GM23248 (cell line): Measurements from ENCODE around the gene MAPK4. TPM values are rescaled to one million over a fixed set of nuclear protein-coding genes. Genes with fewer than 3 reads are reported as not detected.

Experiments
- DNase-seq: peaks from one replicate; pipeline ENCODE4 v3.0.0-alpha.2; 2015
- H2AFZ ChIP-seq: fragments of 200-600 bp; sonication (generic); 2 replicates; pipeline ENCODE4 v1.6.1; 2016; ENCODE audit warnings: antibody characterized with exemption
- H3F3A ChIP-seq: fragments of 200-600 bp; sonication (generic); 2 replicates; pipeline ENCODE4 v1.6.1; 2016; ENCODE audit warnings: mild to moderate bottlenecking, antibody characterized with exemption, mixed run types; ENCODE audit not compliant: insufficient read depth
- H3K27ac ChIP-seq: fragments of 200-600 bp; sonication (generic); 2 replicates; pipeline ENCODE4 v1.5.1; 2016; ENCODE audit warnings: mild to moderate bottlenecking
- H3K27me3 ChIP-seq: fragments of 200-600 bp; sonication (generic); replicated peaks from 2 replicates; pipeline ENCODE4 v1.6.1; 2016; ENCODE audit warnings: mild to moderate bottlenecking; ENCODE audit not compliant: insufficient read depth
- H3K36me3 ChIP-seq: fragments of 200-600 bp; sonication (generic); 2 replicates; pipeline ENCODE4 v1.6.1; 2016; ENCODE audit warnings: low read depth, mild to moderate bottlenecking
- H3K4me1 ChIP-seq: fragments of 200-600 bp; sonication (generic); 2 replicates; pipeline ENCODE4 v1.6.1; 2016; ENCODE audit warnings: mild to moderate bottlenecking; ENCODE audit not compliant: insufficient read depth
- H3K4me2 ChIP-seq: fragments of 200-600 bp; sonication (generic); one replicate; pipeline ENCODE4 v1.6.1; 2016; ENCODE audit warnings: mild to moderate bottlenecking; ENCODE audit not compliant: unreplicated experiment
- H3K4me3 ChIP-seq: fragments of 200-600 bp; sonication (generic); 2 replicates; pipeline ENCODE4 v1.5.1; 2016; ENCODE audit warnings: mild to moderate bottlenecking
- H3K79me2 ChIP-seq: fragments of 200-600 bp; sonication (generic); 2 replicates; pipeline ENCODE4 v1.6.1; 2016; ENCODE audit warnings: mild to moderate bottlenecking; ENCODE audit not compliant: insufficient read depth
- H3K9ac ChIP-seq: fragments of 200-600 bp; sonication (generic); 2 replicates; pipeline ENCODE4 v1.6.1; 2016; ENCODE audit warnings: mild to moderate bottlenecking
- H3K9me2 ChIP-seq: fragments of 200-600 bp; sonication (generic); 2 replicates; pipeline ENCODE4 v1.6.1; 2016; ENCODE audit warnings: mixed run types, mild to moderate bottlenecking, moderate library complexity; ENCODE audit not compliant: insufficient read depth
- H3K9me3 ChIP-seq: fragments of 200-600 bp; sonication (generic); one replicate; pipeline ENCODE4 v1.6.1; 2017; ENCODE audit warnings: low read depth
- H4K20me1 ChIP-seq: fragments of 200-600 bp; sonication (generic); 2 replicates; pipeline ENCODE4 v1.6.0; 2016; ENCODE audit not compliant: insufficient read depth
- EZH2 ChIP-seq: fragments of 200-600 bp; sonication (generic); IDR thresholded peaks from 2 replicates; pipeline ENCODE4 v1.6.1; 2018; ENCODE audit warnings: antibody characterized with exemption, mild to moderate bottlenecking; ENCODE audit not compliant: insufficient read depth, poor library complexity, severe bottlenecking
- EZH2phosphoT487 ChIP-seq: fragments of 200-600 bp; sonication (generic); IDR thresholded peaks from 2 replicates; pipeline ENCODE4 v1.6.1; 2018; ENCODE audit warnings: antibody characterized with exemption, moderate library complexity, mild to moderate bottlenecking, low read depth; ENCODE audit not compliant: insufficient read depth
- whole genome bisulfite sequencing, 2 experiments: methylation state at CpG; one replicate each; pipeline ENCODE4 v1.1.6; 2015 to 2017; ENCODE audit warnings: low lambda C conversion rate in 2 of 2, low coverage in 1 of 2; ENCODE audit errors: missing lambda C conversion rate in 2 of 2; 5-methylcytosine and 5-hydroxymethylcytosine counted together
- in situ Hi-C: fragments of 300-500 bp; cut with MboI; formaldehyde crosslinking; loops from 2 replicates; pipeline ENCODE4 v1.15.0; 2020
- polyA plus RNA-seq: library from polyadenylated mRNA; unstranded; fragments of >200 nt; fragmentation: Nextera tagmentation; extraction: Ambion mirVana; gene quantifications from 2 replicates; pipeline ENCODE4 v1.2.1, GENCODE V29; 2016
- total RNA-seq: library from RNA; depleted of rRNA; stranded (reverse); fragments of >200 nt; shearing (Covaris generic); gene quantifications from 2 replicates; pipeline ENCODE4 v1.2.3, GENCODE V29; 2014

MAPK4 gene
- total and polyA plus RNA-seq, 2 experiments from 2014 or later = 0.22 TPM; not detected in 1

DNA sequence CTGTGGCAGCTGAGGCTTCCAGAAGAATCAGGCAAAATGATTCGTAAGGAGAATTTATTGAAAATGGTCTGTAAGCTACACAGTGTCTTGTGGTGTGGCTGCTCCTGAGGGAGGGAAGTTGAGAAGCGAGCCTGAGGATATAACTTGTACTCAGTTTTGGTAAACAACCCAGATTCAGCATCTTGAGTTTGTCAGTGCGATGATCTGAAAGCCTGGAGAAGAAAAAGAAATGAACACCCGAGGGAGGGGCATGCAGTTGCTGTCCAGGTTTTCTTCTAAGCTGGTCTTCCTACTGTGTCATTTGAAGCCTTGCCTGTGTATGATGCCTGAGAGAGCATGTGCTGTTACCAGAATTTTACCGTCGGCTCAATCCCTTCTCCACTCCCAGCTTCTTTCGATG, 87.3 kb downstream of the MAPK4 start:
- 39 to 42% methylated on average over 7 of the region's 7 CpGs for WGBS, 2 experiments

DNA sequence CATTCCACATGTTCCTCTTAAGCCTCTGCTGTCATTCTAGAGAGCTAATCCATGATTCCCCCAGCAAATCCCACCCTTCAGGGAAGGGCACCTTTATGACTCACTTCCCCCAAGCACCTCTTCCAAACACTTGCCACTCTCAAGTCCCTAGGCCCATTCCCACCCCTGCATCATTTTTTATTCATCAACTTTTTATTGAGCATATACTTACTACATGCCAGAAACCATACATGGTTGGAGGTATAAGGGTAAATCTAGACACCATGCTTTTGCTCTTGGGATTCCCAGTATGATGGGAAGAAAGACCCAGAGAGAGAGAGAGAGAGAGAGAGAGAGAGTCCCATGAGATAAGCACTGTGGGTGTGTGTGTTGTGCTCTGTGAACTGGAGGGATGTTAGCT, 87.9 kb downstream of the MAPK4 start:
- Histone ChIP-seq H3K9me3 (no peaks in the 10 kb centered on the region), H3K79me2 (no peaks in the 10 kb centered on the region), H3K9ac (no peak overlapping the region), H2AFZ (no peak overlapping the region), H3K9me2 (no peaks in the 10 kb centered on the region), H4K20me1 (no peaks in the 10 kb centered on the region), H3K4me3 (no peak overlapping the region), H3K27me3 (no peaks in the 10 kb centered on the region), H3K4me1 (no peaks in the 10 kb centered on the region), H3K27ac (no peak overlapping the region), H3K36me3 (no peaks in the 10 kb centered on the region), H3F3A (no peaks in the 10 kb centered on the region), H3K4me2 (no peak overlapping the region)
- no peak for DNase-seq
- in situ Hi-C loops = no loop called here
- TF ChIP-seq EZH2phosphoT487 (no peak), EZH2 (no peak)

More for the DNA sequence above, 87.3 kb downstream of the MAPK4 start:
- H3K9me3 ChIP-seq = no peaks in the 10 kb centered on the region
- H3K27me3 ChIP-seq = no peaks in the 10 kb centered on the region
- no peaks in the 10 kb centered on the region for H4K20me1 ChIP-seq
- H3K36me3 ChIP-seq = no peaks in the 10 kb centered on the region
- no peak overlapping the region for H3K4me2 ChIP-seq
- TF ChIP-seq EZH2 = no peak
- no peak for TF ChIP-seq EZH2phosphoT487
- no peak overlapping the region for H2AFZ ChIP-seq
- H3K4me1 ChIP-seq = no peaks in the 10 kb centered on the region
- H3K9me2 ChIP-seq = no peaks in the 10 kb centered on the region
- no peak overlapping the region for H3K27ac ChIP-seq
- in situ Hi-C loops = no loop called here
- no peak overlapping the region for H3K9ac ChIP-seq
- no peaks in the 10 kb centered on the region for H3F3A ChIP-seq
- no peaks in the 10 kb centered on the region for H3K79me2 ChIP-seq
- no peak overlapping the region for H3K4me3 ChIP-seq
- no peak for DNase-seq

- Histone ChIP-seq H3K27me3 (no peaks in the 10 kb centered on the region), H3F3A (no peaks in the 10 kb centered on the region), H4K20me1 (no peaks in the 10 kb centered on the region), H3K36me3 (no peaks in the 10 kb centered on the region), H2AFZ (no peak overlapping the region), H3K9ac (no peak overlapping the region), H3K9me3 (no peaks in the 10 kb centered on the region), H3K4me2 (no peak overlapping the region), H3K9me2 (no peaks in the 10 kb centered on the region), H3K4me1 (no peaks in the 10 kb centered on the region), H3K27ac (no peak overlapping the region), H3K4me3 (no peak overlapping the region), H3K79me2 (no peaks in the 10 kb centered on the region)
- WGBS, 2 experiments = 50 to 71% methylated on average over 4 of the region's 4 CpGs
- in situ Hi-C loops = no loop called here
- no peak for TF ChIP-seq EZH2
- TF ChIP-seq EZH2phosphoT487 = no peak
- peak; percentile 22 for DNase-seq
Observed at GRCh38 chr18:50649821-50650220, 89.9 kb downstream of the MAPK4 start.

GRCh38 chr18:50651334-50651733, 91.4 kb downstream of the MAPK4 start:
- no peak overlapping the region for H3K4me2 ChIP-seq
- DNase-seq = no peak
- no peaks in the 10 kb centered on the region for H3K79me2 ChIP-seq
- no peaks in the 10 kb centered on the region for H3K4me1 ChIP-seq
- no peaks in the 10 kb centered on the region for H3K36me3 ChIP-seq
- H3F3A ChIP-seq = no peaks in the 10 kb centered on the region
- no peaks in the 10 kb centered on the region for H3K27me3 ChIP-seq
- no peak overlapping the region for H2AFZ ChIP-seq
- TF ChIP-seq EZH2phosphoT487 (no peak), EZH2 (no peak)
- 57 to 63% methylated on average over 6 to 7 of the region's 7 CpGs for WGBS, 2 experiments
- no peaks in the 10 kb centered on the region for H3K9me3 ChIP-seq
- no peaks in the 10 kb centered on the region for H4K20me1 ChIP-seq
- no peak overlapping the region for H3K4me3 ChIP-seq
- H3K9ac ChIP-seq = no peak overlapping the region
- in situ Hi-C loops = no loop called here
- H3K27ac ChIP-seq = no peak overlapping the region
- H3K9me2 ChIP-seq = no peaks in the 10 kb centered on the region
